ENCODE data around the gene CD101.

- no peak for TF ChIP-seq CTCF (conservative IDR thresholded peaks at IDR 0.05; ENCODE audit: low read length)
- TF ChIP-seq EZH2phosphoT487 (IDR thresholded peaks at IDR 0.05; ENCODE audit: borderline replicate concordance, low read depth, low read length) = no peak
Observed at GRCh38 chr1:116997066-116997465, 4.5 kb upstream of the CD101 start.
